ENCODE data around the gene ATIC.

Gene ATIC

DNA sequence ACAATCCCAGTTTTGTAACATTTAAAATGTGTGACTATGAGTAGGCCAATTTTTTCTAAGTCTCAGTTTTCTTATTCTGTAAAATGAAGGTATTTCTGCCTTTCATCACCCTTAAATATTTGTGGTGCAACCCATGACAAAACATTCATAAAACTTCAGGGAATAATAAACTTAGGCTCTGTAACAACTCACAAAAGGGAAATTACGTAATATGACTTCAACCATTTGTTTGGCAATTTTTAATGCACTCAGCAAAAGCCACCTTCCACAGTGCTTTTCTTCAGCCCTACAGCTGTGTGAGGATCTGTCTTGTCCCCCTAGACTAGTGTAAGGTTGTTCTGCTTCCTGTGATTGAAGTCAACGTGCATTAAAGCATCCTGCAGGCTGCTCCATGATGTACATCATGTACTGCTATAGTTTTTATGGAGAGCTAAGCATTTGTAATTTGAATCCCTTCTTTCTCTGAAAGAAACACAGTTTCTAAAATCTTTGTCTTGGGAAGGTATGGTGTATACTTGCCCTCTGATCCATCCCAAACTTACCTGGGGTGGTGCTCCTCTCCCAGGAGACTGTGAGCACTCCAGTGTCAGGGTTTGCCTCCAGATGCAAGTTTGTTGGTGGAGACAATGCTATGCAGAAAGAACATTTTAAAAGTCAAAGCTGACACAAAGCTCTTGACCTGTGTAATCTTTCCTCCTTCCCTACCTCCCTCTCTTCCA lies 84.9 kb downstream of the ATIC start:
- DNase-seq (ENCODE audit: extremely low read depth in 1 of 2, low read depth in 1 of 2): no peak

DNA sequence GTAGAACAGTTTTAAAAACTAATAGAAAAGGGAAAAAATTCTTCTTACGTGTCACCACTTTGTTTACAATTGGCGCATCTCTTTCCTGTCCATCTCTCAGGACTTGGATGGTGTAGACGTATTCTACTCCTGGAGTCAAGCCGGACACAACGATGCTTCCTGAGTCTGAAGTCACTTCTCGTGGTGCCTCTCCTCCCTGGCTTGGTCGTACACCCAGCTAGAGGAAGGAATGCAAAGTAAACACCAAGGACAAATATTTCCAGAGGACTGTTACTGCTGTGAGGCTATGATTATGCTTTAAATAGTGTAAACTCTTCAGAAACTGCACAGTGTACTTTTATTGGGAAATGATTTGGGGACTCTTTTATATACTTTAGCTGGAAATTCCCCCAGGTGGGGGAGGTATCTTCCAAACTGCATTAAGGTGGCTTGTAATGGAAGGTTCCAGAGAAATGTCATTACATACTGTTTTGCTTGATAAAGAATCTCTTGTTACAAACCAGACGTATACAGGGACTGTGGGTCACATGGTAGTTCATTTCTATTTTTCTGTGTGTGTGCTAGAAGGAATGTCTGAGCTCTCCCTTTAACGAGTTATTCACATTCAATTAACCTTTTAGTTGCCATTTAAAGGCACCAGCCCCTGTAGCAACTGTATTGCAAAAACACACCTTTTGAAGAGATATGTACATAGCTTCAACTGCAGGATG lies 85.9 kb downstream of the ATIC start:
- no peak for DNase-seq (ENCODE audit: extremely low read depth in 1 of 2, low read depth in 1 of 2)

DNA sequence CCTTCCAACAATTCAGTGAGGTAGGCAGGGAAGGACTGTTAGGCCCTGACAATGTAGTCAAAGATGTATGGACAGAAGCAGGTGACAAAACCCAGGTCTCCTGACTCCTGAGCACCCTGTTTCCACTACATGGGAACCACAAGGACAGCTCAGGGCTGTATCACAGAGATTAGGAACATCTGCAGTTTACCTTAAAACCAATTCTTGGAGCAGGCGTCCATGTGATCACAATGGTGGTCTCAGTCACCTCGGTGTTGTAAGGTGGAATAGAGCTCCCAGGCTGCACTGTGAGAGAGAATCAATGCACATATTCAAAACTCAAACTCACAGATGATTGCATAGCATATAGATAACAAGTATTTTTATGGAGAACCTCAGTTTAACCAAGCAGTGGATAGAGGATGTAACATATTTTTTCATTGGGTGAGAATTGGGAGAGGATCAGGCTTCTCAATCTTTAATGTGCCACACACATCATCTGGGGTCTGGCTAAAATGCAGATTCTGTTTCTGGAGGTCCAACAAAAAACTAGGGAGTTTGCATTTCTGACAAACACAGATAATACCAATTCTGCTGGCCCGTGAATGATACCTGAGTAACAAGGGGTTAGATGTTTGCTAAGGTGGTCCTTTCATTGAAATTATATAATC lies 87.3 kb downstream of the ATIC start:
- DNase-seq (ENCODE audit: extremely low read depth in 1 of 2, low read depth in 1 of 2): no peak

All from activated CD8-positive, alpha-beta memory T cell treated with anti-CD3 and anti-CD28 coated beads for 1 hour (primary cell).